ENCODE results near the gene IFNG.

IFNG gene

GRCh38 chr12:68121143-68121542 lies 38.4 kb downstream of the IFNG start:
- no peak for DNase-seq (ENCODE audit: low read depth)
- no peak for TF ChIP-seq CTCF (IDR thresholded peaks at IDR 0.05; ENCODE audit: control insufficient read depth, insufficient read depth, low read depth, low read length, missing control alignments)
- no peak overlapping the region for H3K4me3 ChIP-seq (ENCODE audit: control insufficient read depth, low read depth, low read length)

- no peak for DNase-seq (ENCODE audit: low read depth)
- no peak overlapping the region for H3K4me3 ChIP-seq (ENCODE audit: control insufficient read depth, low read depth, low read length)
- no peak for TF ChIP-seq CTCF (IDR thresholded peaks at IDR 0.05; ENCODE audit: control insufficient read depth, insufficient read depth, low read depth, low read length, missing control alignments)
Measured at GRCh38 chr12:68119724-68120211, 39.8 kb downstream of the IFNG start.

- H3K4me3 ChIP-seq (ENCODE audit: control insufficient read depth, low read depth, low read length): no peak overlapping the region
- no peak for DNase-seq (ENCODE audit: low read depth)
- TF ChIP-seq CTCF (IDR thresholded peaks at IDR 0.05; ENCODE audit: control insufficient read depth, insufficient read depth, low read depth, low read length, missing control alignments): no peak
Measured at GRCh38 chr12:68119250-68119649, 40.3 kb downstream of the IFNG start.

GRCh38 chr12:68118096-68118755 lies 41.3 kb downstream of the IFNG start:
- H3K4me3 ChIP-seq (ENCODE audit: control insufficient read depth, low read depth, low read length): no peak overlapping the region

GRCh38 chr12:68117661-68118060 lies 41.9 kb downstream of the IFNG start:
- DNase-seq (ENCODE audit: low read depth): no peak
- no peak for TF ChIP-seq CTCF (IDR thresholded peaks at IDR 0.05; ENCODE audit: control insufficient read depth, insufficient read depth, low read depth, low read length, missing control alignments)
- no peak overlapping the region for H3K4me3 ChIP-seq (ENCODE audit: control insufficient read depth, low read depth, low read length)

More at GRCh38 chr12:68118096-68118755, 41.3 kb downstream of the IFNG start:
- no peak for TF ChIP-seq CTCF (IDR thresholded peaks at IDR 0.05; ENCODE audit: control insufficient read depth, insufficient read depth, low read depth, low read length, missing control alignments)
- no peak for DNase-seq (ENCODE audit: low read depth)

- H3K4me3 ChIP-seq (ENCODE audit: control insufficient read depth, low read depth, low read length): no peak overlapping the region
- no peak for DNase-seq (ENCODE audit: low read depth)
- TF ChIP-seq CTCF (IDR thresholded peaks at IDR 0.05; ENCODE audit: control insufficient read depth, insufficient read depth, low read depth, low read length, missing control alignments): no peak
Measured at GRCh38 chr12:68115281-68115680, 44.3 kb downstream of the IFNG start.

Data from AG09309 (cell line).